SK-N-SH treated with all-trans-retinoic acid at 6 μM for 48 hours (cell line): ENCODE results near the gene DDX52.
A peak's percentile ranks its signal among the peaks of the same experiment; 100 is the strongest.

Experiments
- ATAC-seq: fragments of 200-7000 bp; cut with Tn5 transposase; 3 replicates; pipeline ENCODE4 v1.9.1; 2020; ENCODE audit warnings: mild to moderate bottlenecking, moderate library complexity
- ARNTL ChIP-seq: fragments of 450-650 bp; formaldehyde crosslinking; IDR thresholded peaks from 2 replicates; pipeline ENCODE4 v1.5.0; 2020; ENCODE audit warnings: low read depth, mild to moderate bottlenecking, moderate library complexity, borderline replicate concordance
- BACH2 ChIP-seq: fragments of 250-450 bp; sonication (Bioruptor Pico); IDR thresholded peaks from 2 replicates; pipeline ENCODE4 v1.9.0; 2021; ENCODE audit warnings: mild to moderate bottlenecking, borderline replicate concordance
- CREB5 ChIP-seq: fragments of 250-450 bp; sonication (Bioruptor Pico); IDR thresholded peaks from 2 replicates; pipeline ENCODE4 v1.5.1; 2020; ENCODE audit warnings: low read depth, mild to moderate bottlenecking, moderate library complexity
- CSDC2 ChIP-seq: fragments of 250-450 bp; sonication (Bioruptor Pico); IDR thresholded peaks from 2 replicates; pipeline ENCODE4 v1.5.0; 2020; ENCODE audit warnings: mild to moderate bottlenecking, moderate library complexity
- GLIS3 ChIP-seq: fragments of 250-450 bp; sonication (Bioruptor Pico); IDR thresholded peaks from 2 replicates; pipeline ENCODE4 v1.5.0; 2020; ENCODE audit warnings: mild to moderate bottlenecking, moderate library complexity
- ISL1 ChIP-seq: fragments of 250-450 bp; sonication (Bioruptor Pico); IDR thresholded peaks from 2 replicates; pipeline ENCODE4 v2.1.2; 2022; ENCODE audit warnings: mild to moderate bottlenecking, moderate library complexity
- OSR1 ChIP-seq: fragments of 250-450 bp; sonication (Bioruptor Pico); IDR thresholded peaks from 2 replicates; pipeline ENCODE4 v1.8.0; 2022; ENCODE audit warnings: moderate library complexity, mild to moderate bottlenecking, inconsistent platforms
- PPARA ChIP-seq: fragments of 250-450 bp; sonication (Bioruptor Pico); IDR thresholded peaks from 2 replicates; pipeline ENCODE4 v1.5.0; 2020; ENCODE audit warnings: mild to moderate bottlenecking, borderline replicate concordance
- RARB ChIP-seq: fragments of 250-450 bp; sonication (Bioruptor Pico); IDR thresholded peaks from 2 replicates; pipeline ENCODE4 v1.8.0; 2021; ENCODE audit warnings: mild to moderate bottlenecking, moderate library complexity
- SNAI2 ChIP-seq: fragments of 250-450 bp; sonication (Bioruptor Pico); IDR thresholded peaks from 2 replicates; pipeline ENCODE4 v1.5.0; 2020; ENCODE audit warnings: mild to moderate bottlenecking, moderate library complexity
- TCF4 ChIP-seq: fragments of 250-450 bp; sonication (Bioruptor Pico); IDR thresholded peaks from 2 replicates; pipeline ENCODE4 v1.8.0; 2021; ENCODE audit warnings: mild to moderate bottlenecking, moderate library complexity, borderline replicate concordance
- TSHZ2 ChIP-seq: fragments of 250-450 bp; sonication (Bioruptor Pico); IDR thresholded peaks from 2 replicates; pipeline ENCODE4 v1.5.0; 2020; ENCODE audit warnings: mild to moderate bottlenecking, moderate library complexity
- ZC3H10 ChIP-seq: fragments of 250-450 bp; sonication (Bioruptor Pico); IDR thresholded peaks from 2 replicates; pipeline ENCODE4 v1.5.1; 2021; ENCODE audit warnings: mild to moderate bottlenecking, moderate library complexity
- ZFP3 ChIP-seq: fragments of 250-450 bp; sonication (Bioruptor Pico); IDR thresholded peaks from 2 replicates; pipeline ENCODE4 v1.5.0; 2020; ENCODE audit warnings: mild to moderate bottlenecking, moderate library complexity
- ZFP30 ChIP-seq: fragments of 450-650 bp; formaldehyde crosslinking; IDR thresholded peaks from 2 replicates; pipeline ENCODE4 v1.5.0; 2022; ENCODE audit warnings: mild to moderate bottlenecking, moderate library complexity
- ZNF565 ChIP-seq: fragments of 450-650 bp; formaldehyde crosslinking; conservative IDR thresholded peaks from 2 replicates; pipeline ENCODE4 v1.5.0; 2020; ENCODE audit warnings: low read depth, mild to moderate bottlenecking, moderate library complexity
- ZNF70 ChIP-seq: fragments of 450-650 bp; formaldehyde crosslinking; IDR thresholded peaks from 2 replicates; pipeline ENCODE4 v1.5.0; 2020; ENCODE audit warnings: mild to moderate bottlenecking, moderate library complexity
- ZNF8 ChIP-seq: fragments of 450-650 bp; formaldehyde crosslinking; IDR thresholded peaks from 2 replicates; pipeline ENCODE4 v1.5.0; 2020; ENCODE audit warnings: mild to moderate bottlenecking, moderate library complexity
- TF ChIP-seq, protein P1 (sequence below): fragments of 250-450 bp; sonication (Bioruptor Pico); IDR thresholded peaks from 2 replicates; pipeline ENCODE4 v1.8.0; 2021; ENCODE audit warnings: low read depth, mild to moderate bottlenecking, moderate library complexity, borderline replicate concordance
- TF ChIP-seq, protein P2 (sequence below): fragments of 250-450 bp; sonication (Bioruptor Pico); IDR thresholded peaks from 2 replicates; pipeline ENCODE4 v1.8.0; 2020; ENCODE audit warnings: mild to moderate bottlenecking, moderate library complexity, borderline replicate concordance

The DDX52 gene

DNA sequence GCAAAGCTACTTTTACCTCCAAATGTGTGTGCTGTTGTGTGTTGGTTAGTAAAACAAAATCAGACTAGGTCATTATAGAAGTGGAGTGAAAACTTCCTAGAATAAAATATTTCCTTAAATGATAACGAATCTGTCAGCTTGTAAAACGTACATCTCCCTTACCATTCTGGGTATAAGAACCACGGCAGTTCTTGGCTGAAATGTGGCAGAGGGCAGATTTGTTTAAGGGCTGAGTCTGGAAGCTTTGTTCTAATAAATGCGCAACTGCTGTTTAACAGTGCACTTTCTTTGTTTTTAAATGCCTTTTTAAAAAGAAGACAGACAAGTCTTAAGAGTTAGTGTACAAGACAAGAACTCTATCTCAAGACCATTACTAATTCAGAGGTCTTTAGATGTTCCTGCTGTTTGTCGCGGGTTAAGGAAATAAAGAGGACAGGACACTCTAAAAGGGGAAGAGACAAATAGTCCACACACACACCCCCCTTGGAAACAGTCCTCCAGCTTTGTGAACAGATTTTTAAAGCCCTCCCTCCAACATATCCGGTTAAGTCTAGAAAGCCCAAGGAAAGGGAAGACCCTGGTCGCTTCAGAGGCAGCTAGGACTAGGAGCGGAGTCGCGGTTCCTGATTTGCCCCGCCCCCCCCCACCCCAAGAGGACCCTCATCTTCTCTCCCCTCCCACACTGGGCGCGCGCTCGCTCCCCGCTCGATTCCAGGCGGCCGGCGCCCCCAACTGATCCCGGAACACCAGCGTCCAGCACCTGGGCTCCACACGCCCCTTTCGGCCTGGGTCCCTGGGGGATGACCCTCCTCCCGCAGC is 34.7 kb downstream of the DDX52 start:
- TF ChIP-seq PPARA (no peak), OSR1 (no peak)
- peak; percentile 52 for ATAC-seq

DNA sequence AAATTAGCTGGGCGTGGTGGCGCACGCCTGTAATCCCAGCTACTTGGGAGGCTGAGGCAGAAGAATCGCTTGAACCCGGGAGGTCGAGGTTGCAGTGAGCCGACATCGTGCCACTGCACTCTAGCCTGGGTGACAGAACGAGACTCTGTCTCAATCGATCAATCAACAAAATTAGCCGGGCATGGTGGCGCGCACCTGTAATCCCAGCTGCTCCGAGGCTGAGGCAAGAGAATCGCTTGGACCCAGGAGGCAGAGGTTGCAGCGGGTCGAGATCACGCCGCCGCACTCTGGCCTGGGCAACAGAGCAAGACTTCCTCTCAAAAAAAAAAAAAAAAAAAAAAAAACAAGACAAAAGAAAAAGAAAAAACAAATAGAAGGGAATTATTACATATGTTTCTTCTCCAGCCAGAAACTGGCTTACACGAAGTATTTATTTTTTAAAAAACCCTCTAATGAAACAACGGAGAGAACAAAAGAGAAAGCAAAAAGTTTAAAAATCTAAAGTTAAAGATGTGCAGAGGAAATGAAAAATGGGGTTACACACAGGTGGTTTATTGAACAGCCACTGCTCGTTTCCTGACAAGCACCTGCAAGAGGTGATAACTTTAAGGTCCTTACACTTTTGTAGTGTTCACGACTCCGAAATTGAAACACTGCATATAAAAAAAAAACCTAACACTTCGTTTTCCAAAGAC is 35.5 kb downstream of the DDX52 start:
- ATAC-seq, result no peak
- no peak for TF ChIP-seq ZFP3 (CRISPR knock-in tag)
- no peak for TF ChIP-seq GLIS3 (CRISPR knock-in tag)
- TF ChIP-seq OSR1, result no peak
- no peak for TF ChIP-seq ZNF70 (CRISPR knock-in tag)
- TF ChIP-seq, protein P1, sequence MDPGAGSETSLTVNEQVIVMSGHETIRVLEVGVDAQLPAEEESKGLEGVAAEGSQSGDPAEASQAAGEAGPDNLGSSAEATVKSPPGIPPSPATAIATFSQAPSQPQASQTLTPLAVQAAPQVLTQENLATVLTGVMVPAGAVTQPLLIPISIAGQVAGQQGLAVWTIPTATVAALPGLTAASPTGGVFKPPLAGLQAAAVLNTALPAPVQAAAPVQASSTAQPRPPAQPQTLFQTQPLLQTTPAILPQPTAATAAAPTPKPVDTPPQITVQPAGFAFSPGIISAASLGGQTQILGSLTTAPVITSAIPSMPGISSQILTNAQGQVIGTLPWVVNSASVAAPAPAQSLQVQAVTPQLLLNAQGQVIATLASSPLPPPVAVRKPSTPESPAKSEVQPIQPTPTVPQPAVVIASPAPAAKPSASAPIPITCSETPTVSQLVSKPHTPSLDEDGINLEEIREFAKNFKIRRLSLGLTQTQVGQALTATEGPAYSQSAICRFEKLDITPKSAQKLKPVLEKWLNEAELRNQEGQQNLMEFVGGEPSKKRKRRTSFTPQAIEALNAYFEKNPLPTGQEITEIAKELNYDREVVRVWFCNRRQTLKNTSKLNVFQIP (CRISPR knock-in tag), result no peak
- no peak for TF ChIP-seq ZNF565 (CRISPR knock-in tag)
- TF ChIP-seq CSDC2 (CRISPR knock-in tag), result no peak
- TF ChIP-seq ZC3H10 (CRISPR knock-in tag), result no peak
- TF ChIP-seq CREB5 (CRISPR knock-in tag), result no peak
- no peak for TF ChIP-seq ARNTL (CRISPR knock-in tag)
- no peak for TF ChIP-seq ZNF8 (CRISPR knock-in tag)
- no peak for TF ChIP-seq TCF4
- TF ChIP-seq, protein P2, sequence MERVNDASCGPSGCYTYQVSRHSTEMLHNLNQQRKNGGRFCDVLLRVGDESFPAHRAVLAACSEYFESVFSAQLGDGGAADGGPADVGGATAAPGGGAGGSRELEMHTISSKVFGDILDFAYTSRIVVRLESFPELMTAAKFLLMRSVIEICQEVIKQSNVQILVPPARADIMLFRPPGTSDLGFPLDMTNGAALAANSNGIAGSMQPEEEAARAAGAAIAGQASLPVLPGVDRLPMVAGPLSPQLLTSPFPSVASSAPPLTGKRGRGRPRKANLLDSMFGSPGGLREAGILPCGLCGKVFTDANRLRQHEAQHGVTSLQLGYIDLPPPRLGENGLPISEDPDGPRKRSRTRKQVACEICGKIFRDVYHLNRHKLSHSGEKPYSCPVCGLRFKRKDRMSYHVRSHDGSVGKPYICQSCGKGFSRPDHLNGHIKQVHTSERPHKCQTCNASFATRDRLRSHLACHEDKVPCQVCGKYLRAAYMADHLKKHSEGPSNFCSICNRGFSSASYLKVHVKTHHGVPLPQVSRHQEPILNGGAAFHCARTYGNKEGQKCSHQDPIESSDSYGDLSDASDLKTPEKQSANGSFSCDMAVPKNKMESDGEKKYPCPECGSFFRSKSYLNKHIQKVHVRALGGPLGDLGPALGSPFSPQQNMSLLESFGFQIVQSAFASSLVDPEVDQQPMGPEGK (CRISPR knock-in tag), result no peak

DNA sequence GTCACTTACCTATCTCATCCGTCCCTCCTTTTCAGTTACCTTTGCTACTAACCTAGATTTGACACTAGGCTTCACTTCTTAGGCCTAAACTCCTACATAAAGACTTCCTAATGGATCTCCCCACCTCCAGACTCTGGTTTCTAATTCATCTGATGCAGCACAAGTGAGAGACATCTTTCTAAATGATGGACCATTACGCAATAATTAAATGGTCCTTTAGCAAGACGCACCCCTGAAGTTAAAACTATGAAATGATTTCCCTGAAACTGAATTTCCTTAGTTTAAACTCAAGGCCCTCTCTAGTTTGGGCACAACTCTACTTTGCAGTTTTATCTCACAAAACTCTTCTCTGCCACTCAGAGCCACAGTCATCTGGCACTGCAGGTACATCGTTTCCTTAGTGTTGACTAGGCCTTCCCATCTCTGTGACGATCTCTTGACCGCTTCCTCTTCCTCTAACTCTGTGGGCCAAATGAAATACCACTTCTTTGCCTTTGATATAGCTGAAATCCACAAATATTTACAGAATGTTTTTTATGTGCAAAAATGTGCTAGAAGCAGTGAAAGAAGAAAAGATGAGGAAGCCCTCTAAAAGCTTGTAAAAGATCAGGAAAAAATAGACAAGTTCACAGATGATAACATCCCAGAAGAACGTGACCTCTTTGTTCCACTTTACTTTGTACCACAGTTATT is 37.3 kb downstream of the DDX52 start:
- TF ChIP-seq ZFP30 (CRISPR knock-in tag), result no peak
- TF ChIP-seq, protein P2 (CRISPR knock-in tag), result no peak
- TF ChIP-seq ZC3H10 (CRISPR knock-in tag), result no peak
- no peak for TF ChIP-seq CREB5 (CRISPR knock-in tag)
- TF ChIP-seq CSDC2 (CRISPR knock-in tag), result no peak
- TF ChIP-seq ISL1 (CRISPR knock-in tag), result no peak
- no peak for TF ChIP-seq ZNF565 (CRISPR knock-in tag)
- TF ChIP-seq ZNF70 (CRISPR knock-in tag), result no peak
- TF ChIP-seq TSHZ2 (CRISPR knock-in tag), result no peak
- TF ChIP-seq ZFP3 (CRISPR knock-in tag), result no peak
- TF ChIP-seq TCF4, result no peak
- no peak for TF ChIP-seq PPARA
- no peak for TF ChIP-seq OSR1
- TF ChIP-seq BACH2 (CRISPR knock-in tag), result no peak
- no peak for TF ChIP-seq SNAI2
- TF ChIP-seq RARB (CRISPR knock-in tag), result no peak
- ATAC-seq, result no peak
